ENCODE data around the gene STING1.

Gene STING1

GRCh38 chr5:139431706-139432105, 50.9 kb downstream of the STING1 start:
- no peak for DNase-seq

- no peak for DNase-seq
These were observed 52.5 kb downstream of the STING1 start for GRCh38 chr5:139430015-139430414.

- DNase-seq: no peak
These were observed 56.2 kb downstream of the STING1 start for GRCh38 chr5:139426203-139426885.
